Fibroblast of lung (primary cell): ENCODE results near the gene MAP3K19. TPM values are rescaled to one million over a fixed set of nuclear protein-coding genes. Genes with fewer than 3 reads are reported as not detected.

ENCODE experiments used
- DNase-seq, 2 donors: peaks; one replicate each; pipeline versions ENCODE4 v3.0.0 to v3.0.0-alpha.2; 2010; ENCODE audit warnings: low read depth in 2 of 2
- H2AFZ ChIP-seq: 2 replicates; pipeline ENCODE4 v1.5.1; 2012; ENCODE audit warnings: low read length, control low read depth, inconsistent platforms
- H3K27ac ChIP-seq: 2 replicates; pipeline ENCODE4 v1.5.1; 2011; ENCODE audit warnings: low read length, control low read depth; ENCODE audit not compliant: insufficient read depth
- H3K27me3 ChIP-seq: 2 replicates; pipeline ENCODE4 v1.5.1; 2011; ENCODE audit warnings: mild to moderate bottlenecking, low read length; ENCODE audit not compliant: control insufficient read depth, insufficient read depth
- H3K36me3 ChIP-seq: 2 replicates; pipeline ENCODE4 v1.5.1; 2011; ENCODE audit warnings: low read length; ENCODE audit not compliant: control insufficient read depth, insufficient read depth
- H3K4me1 ChIP-seq: 2 replicates; pipeline ENCODE4 v1.5.1; 2011; ENCODE audit warnings: low read length; ENCODE audit not compliant: control insufficient read depth, insufficient read depth; ENCODE audit errors: extremely low read depth
- H3K4me2 ChIP-seq: 2 replicates; pipeline ENCODE4 v1.5.1; 2011; ENCODE audit warnings: low read length, control low read depth; ENCODE audit not compliant: insufficient read depth; ENCODE audit errors: extremely low read depth
- H3K4me3 ChIP-seq, 4 experiments: fragments of 200-600 bp in 1 of 4; sonication (generic) in 1 of 4; replicated peaks in 1 of 4; 2 replicates each; pipeline ENCODE4 v1.5.1; 2011 to 2016; ENCODE audit warnings: low read length in 4 of 4, low read depth in 3 of 4, mild to moderate bottlenecking in 3 of 4, control low read depth in 2 of 4, inconsistent platforms in 1 of 4, mixed read lengths in 1 of 4; ENCODE audit not compliant: insufficient read depth in 1 of 4; ENCODE audit errors: control extremely low read depth in 1 of 4
- H3K79me2 ChIP-seq: 2 replicates; pipeline ENCODE4 v1.5.1; 2012; ENCODE audit warnings: mild to moderate bottlenecking, low read length, inconsistent platforms; ENCODE audit not compliant: control insufficient read depth, insufficient read depth
- H3K9ac ChIP-seq: 2 replicates; pipeline ENCODE4 v1.5.1; 2011; ENCODE audit warnings: mild to moderate bottlenecking, low read length, control low read depth; ENCODE audit not compliant: insufficient read depth
- H3K9me3 ChIP-seq: 2 replicates; pipeline ENCODE4 v1.5.1; 2012; ENCODE audit warnings: low read depth, low read length; ENCODE audit not compliant: control insufficient read depth, insufficient read depth
- H4K20me1 ChIP-seq: 2 replicates; pipeline ENCODE4 v1.5.1; 2011; ENCODE audit warnings: low read length; ENCODE audit not compliant: control insufficient read depth, insufficient read depth; ENCODE audit errors: extremely low read depth
- CTCF ChIP-seq, 2 donors: IDR thresholded peaks in 1 of 2; conservative IDR thresholded peaks in 1 of 2; 1 replicate in 1 of 2; 2 replicates in 1 of 2; pipeline ENCODE4 v1.5.1; 2011 to 2012; ENCODE audit warnings: low read length in 2 of 2, control low read depth in 1 of 2, inconsistent platforms in 1 of 2, low read depth in 1 of 2, mild to moderate bottlenecking in 1 of 2
- EZH2 ChIP-seq: IDR thresholded peaks from 2 replicates; pipeline ENCODE4 v1.5.1; 2012; ENCODE audit warnings: low read length, control low read depth, mild to moderate bottlenecking; ENCODE audit errors: missing control alignments
- polyA plus RNA-seq, 2 donors: library from polyadenylated mRNA; depleted of rRNA in 1 of 2; stranded (reverse) in 1 of 2; unstranded in 1 of 2; fragments of >200 nt; gene quantifications; 2 replicates each; pipeline ENCODE4 v1.2.1, GENCODE V29; 2011 to 2012; ENCODE audit warnings: missing spikeins in 1 of 2
- total RNA-seq: library from RNA; depleted of rRNA; stranded (reverse); fragments of >200 nt; gene quantifications from 2 replicates; pipeline ENCODE4 v1.2.1, GENCODE V29; 2014

Gene MAP3K19
- total and polyA plus RNA-seq, 2 donors (not counting 1 experiment from before 2014, with no cell fraction given), result not detected

GRCh38 chr2:135086222-135086621 is 39.0 kb upstream of the MAP3K19 start:
- H3K79me2 ChIP-seq, result peaks cover 12% of the 10 kb centered on the region

DNA sequence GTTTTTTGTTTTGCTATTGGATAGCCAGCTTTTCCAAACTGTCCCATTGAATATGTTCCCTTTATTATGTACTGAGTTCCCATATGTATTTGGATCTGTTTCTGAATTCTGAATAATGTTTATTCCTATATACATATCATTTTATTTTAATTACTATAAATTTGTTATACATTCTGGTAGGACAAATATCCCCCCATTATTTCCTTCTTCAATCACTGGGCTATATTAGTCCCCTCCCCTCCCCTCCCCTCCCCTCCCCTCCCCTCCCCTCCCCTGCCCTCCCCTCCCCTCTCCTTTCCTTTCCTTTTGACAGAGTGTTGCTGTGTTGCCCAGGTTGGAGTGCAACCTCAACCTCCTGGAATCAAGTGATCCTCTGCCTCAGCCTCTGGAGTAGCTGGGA is 31.2 kb upstream of the MAP3K19 start:
- peaks cover 7% of the 10 kb centered on the region for H3K79me2 ChIP-seq

More at GRCh38 chr2:135086222-135086621, 39.0 kb upstream of the MAP3K19 start:
- DNase-seq, result peak in 1 of 2 donors; percentile 23
- H3K4me1 ChIP-seq, result no peaks in the 10 kb centered on the region
- no peaks in the 10 kb centered on the region for H3K36me3 ChIP-seq
- no peaks in the 10 kb centered on the region for H3K9me3 ChIP-seq
- H3K9ac ChIP-seq, result no peak overlapping the region
- no peak for TF ChIP-seq CTCF (conservative IDR thresholded peaks at IDR 0.05 in 1 of 2, IDR thresholded peaks at IDR 0.05 in 1 of 2; ENCODE audit: low read depth in 1 of 2, low read length in 2 of 2)
- TF ChIP-seq EZH2, result no peak
- no peak overlapping the region for H3K4me3 ChIP-seq
- H3K27me3 ChIP-seq, result no peaks in the 10 kb centered on the region
- no peak overlapping the region for H3K4me2 ChIP-seq
- H2AFZ ChIP-seq, result no peak overlapping the region
- no peaks in the 10 kb centered on the region for H4K20me1 ChIP-seq
- no peak overlapping the region for H3K27ac ChIP-seq

GRCh38 chr2:135076556-135076955 is 29.3 kb upstream of the MAP3K19 start:
- peaks cover under 1% of the 10 kb centered on the region for H3K36me3 ChIP-seq
- no peak for TF ChIP-seq CTCF (conservative IDR thresholded peaks at IDR 0.05 in 1 of 2, IDR thresholded peaks at IDR 0.05 in 1 of 2; ENCODE audit: low read depth in 1 of 2, low read length in 2 of 2)
- TF ChIP-seq EZH2, result no peak
- H3K27ac ChIP-seq, result no peak overlapping the region
- H3K4me3 ChIP-seq, result no peak overlapping the region
- peaks cover 18% of the 10 kb centered on the region for H3K79me2 ChIP-seq
- H4K20me1 ChIP-seq, result no peaks in the 10 kb centered on the region
- H3K4me1 ChIP-seq, result no peaks in the 10 kb centered on the region
- H2AFZ ChIP-seq, result no peak overlapping the region
- DNase-seq, result no peak
- H3K4me2 ChIP-seq, result no peak overlapping the region
- H3K27me3 ChIP-seq, result no peaks in the 10 kb centered on the region
- peaks cover 1% of the 10 kb centered on the region for H3K9me3 ChIP-seq
- no peak overlapping the region for H3K9ac ChIP-seq

More for the DNA sequence above, 31.2 kb upstream of the MAP3K19 start:
- Histone ChIP-seq H3K4me1 (no peaks in the 10 kb centered on the region), H3K27ac (no peak overlapping the region), H3K4me2 (no peak overlapping the region), H3K4me3 (no peak overlapping the region), H3K36me3 (no peaks in the 10 kb centered on the region), H4K20me1 (no peaks in the 10 kb centered on the region), H3K9me3 (no peaks in the 10 kb centered on the region), H2AFZ (no peak overlapping the region), H3K9ac (no peak overlapping the region), H3K27me3 (no peaks in the 10 kb centered on the region)
- TF ChIP-seq CTCF (conservative IDR thresholded peaks at IDR 0.05 in 1 of 2, IDR thresholded peaks at IDR 0.05 in 1 of 2; ENCODE audit: low read depth in 1 of 2, low read length in 2 of 2) (no peak), EZH2 (no peak)
- DNase-seq, result no peak
